NCI-H128 (cell line): Measurements from ENCODE around the gene CNPPD1.

Experiments used
- DNase-seq: peaks from one replicate; lab custom pipeline; 2025; ENCODE audit not compliant: unreplicated experiment; lab: John Stamatoyannopoulos, UW

Gene CNPPD1

GRCh38 chr2:219163156-219163555 lies 13.6 kb downstream of the CNPPD1 start:
- DNase-seq, result no peak

- no peak for DNase-seq
Observed at GRCh38 chr2:219161097-219161496, 15.6 kb downstream of the CNPPD1 start.

GRCh38 chr2:219160186-219161017 lies 16.3 kb downstream of the CNPPD1 start, which contains the start of gene NHEJ1:
TSS of gene NHEJ1 (minus strand) at chr2:219160815. CDS start at chr2:219158362, 2,453 bp downstream.
- DNase-seq, result peak; percentile 61

GRCh38 chr2:219159771-219160185 lies 16.9 kb downstream of the CNPPD1 start:
- DNase-seq, result no peak

- no peak for DNase-seq
Observed at GRCh38 chr2:219158586-219158985, 18.1 kb downstream of the CNPPD1 start.

GRCh38 chr2:219158025-219158424 lies 18.7 kb downstream of the CNPPD1 start:
- no peak for DNase-seq

- no peak for DNase-seq
Observed at GRCh38 chr2:219157396-219157795, 19.3 kb downstream of the CNPPD1 start.

- peak; percentile 64 for DNase-seq
Observed at GRCh38 chr2:219155054-219155644, 21.6 kb downstream of the CNPPD1 start.

- no peak for DNase-seq
Observed at GRCh38 chr2:219149667-219150066, 27.1 kb downstream of the CNPPD1 start.

GRCh38 chr2:219142329-219142728 lies 34.4 kb downstream of the CNPPD1 start:
- no peak for DNase-seq

- DNase-seq, result no peak
Observed at GRCh38 chr2:219140722-219141121, 36.0 kb downstream of the CNPPD1 start.

GRCh38 chr2:219133976-219134375 lies 42.7 kb downstream of the CNPPD1 start:
- no peak for DNase-seq

GRCh38 chr2:219131744-219132143 lies 45.0 kb downstream of the CNPPD1 start:
- no peak for DNase-seq

GRCh38 chr2:219131327-219131726 lies 45.4 kb downstream of the CNPPD1 start:
- DNase-seq, result no peak

GRCh38 chr2:219129589-219129988 lies 47.1 kb downstream of the CNPPD1 start:
- no peak for DNase-seq

- no peak for DNase-seq
Observed at GRCh38 chr2:219128396-219128795, 48.3 kb downstream of the CNPPD1 start.

- DNase-seq, result no peak
Observed at GRCh38 chr2:219127037-219127635, 49.6 kb downstream of the CNPPD1 start.

- DNase-seq, result no peak
Observed at GRCh38 chr2:219126555-219126954, 50.2 kb downstream of the CNPPD1 start.

- no peak for DNase-seq
Observed at GRCh38 chr2:219125886-219126270, 50.8 kb downstream of the CNPPD1 start.

- no peak for DNase-seq
Observed at GRCh38 chr2:219125225-219125885, 51.4 kb downstream of the CNPPD1 start.

- DNase-seq, result no peak
Observed at GRCh38 chr2:219124381-219125110, 52.2 kb downstream of the CNPPD1 start.
